ENCODE data around the gene MUC22. TPM values are rescaled to one million over a fixed set of nuclear protein-coding genes. Genes with fewer than 3 reads are reported as not detected.

Gene MUC22
- total RNA-seq, result not detected in 2 replicates

GRCh38 chr6:31010393-31011060 is at the start of gene MUC22:
Gene MUC22, plus strand, starts transcription at chr6:31010474. Its CDS starts 233 bp downstream, at chr6:31010707.

GRCh38 chr6:30983439-30983838 is 26.8 kb upstream of the MUC22 start, which contains the start of gene MUC21:
Gene MUC21, plus strand, starts transcription at chr6:30983718. Its CDS starts 241 bp downstream, at chr6:30983959.

Small RNAs within 50 kb of the gene (small RNA-seq; reads per million reads assigned to genes)
- not detected for gene RNU6-1133P

Other genes with a start within 250 kb of the MUC22 start
- gene DDR1, start 126.0 kb upstream of the MUC22 start, total RNA-seq, result 4.9 and 5.7 TPM in 2 replicates
- gene GTF2H4, start 102.3 kb upstream of the MUC22 start, total RNA-seq, result 12.8 and 21.8 TPM in 2 replicates
- gene VARS2, start 96.2 kb upstream of the MUC22 start, total RNA-seq, result 16.0 and 20.2 TPM in 2 replicates
- not detected in 2 replicates for gene SFTA2, start 78.3 kb upstream of the MUC22 start, total RNA-seq
- gene MUCL3, start 69.5 kb upstream of the MUC22 start, total RNA-seq, result not detected in 2 replicates
- gene MUC21, start 26.8 kb upstream of the MUC22 start, total RNA-seq, result not detected in 2 replicates
- not detected in 2 replicates for gene C6orf15, start 102.1 kb downstream of the MUC22 start, total RNA-seq
- 2.0 and 4.2 TPM in 2 replicates for gene PSORS1C1, start 104.3 kb downstream of the MUC22 start, total RNA-seq
- not detected in 2 replicates for gene CDSN, start 110.0 kb downstream of the MUC22 start, total RNA-seq
- gene PSORS1C2, start 128.6 kb downstream of the MUC22 start, total RNA-seq, result not detected in 2 replicates
- 14.6 and 14.9 TPM in 2 replicates for gene CCHCR1, start 147.3 kb downstream of the MUC22 start, total RNA-seq
- 24.2 and 30.3 TPM in 2 replicates for gene TCF19, start 148.1 kb downstream of the MUC22 start, total RNA-seq
- 0.27 TPM in 1 of 2 replicates, not detected in the other for gene POU5F1, start 160.2 kb downstream of the MUC22 start, total RNA-seq